ENCODE data around the gene CYP4F8.

DNA sequence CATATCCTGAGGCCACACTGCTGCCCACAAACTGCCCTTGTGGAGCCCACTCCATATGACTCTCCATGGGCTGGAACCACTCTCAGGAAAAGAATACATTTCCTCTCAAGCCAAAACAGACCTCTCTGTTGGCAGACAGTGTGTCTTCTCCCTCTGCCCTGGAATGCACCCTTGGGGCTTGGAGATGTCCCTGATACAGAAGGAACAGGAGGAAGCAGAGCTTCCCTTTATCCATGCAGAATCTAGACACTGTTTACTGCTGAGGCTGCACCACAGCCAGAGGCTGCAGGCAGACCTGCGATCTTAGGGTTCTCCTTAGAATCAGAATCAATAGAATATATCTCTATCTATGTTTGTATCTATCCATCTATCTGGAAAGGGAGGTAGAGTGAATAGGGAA lies 26.8 kb upstream of the CYP4F8 start:
- TF ChIP-seq EZH2phosphoT487 (IDR thresholded peaks at IDR 0.05; ENCODE audit: insufficient read depth, low read depth) (no peak), EZH2 (IDR thresholded peaks at IDR 0.05; ENCODE audit: insufficient read depth, poor library complexity, severe bottlenecking) (no peak)
